Endothelial cell of umbilical vein (primary cell): ENCODE results near the gene FHOD1. TPM values are rescaled to one million over a fixed set of nuclear protein-coding genes. Genes with fewer than 3 reads are reported as not detected.

Source experiments
- BruUV-seq: library from RNA; stranded (reverse); fragments of 400-500 nt; replicated peaks from 2 replicates; lab custom pipeline; 2021; lab: Mats Ljungman, UMichigan
- CTCF ChIA-PET: fragments of 300-600, 350-600 bp; sonication (Branson Sonifier 250); formaldehyde crosslinking; loops from one replicate; lab custom pipeline; 2021; ENCODE audit warnings: antibody characterized with exemption, inconsistent platforms; lab: Charles Lee
- POLR2A ChIA-PET: fragments of 300-600, 350-600 bp; sonication (Branson Sonifier 250); formaldehyde crosslinking; loops from one replicate; lab custom pipeline; 2021; ENCODE audit warnings: antibody characterized with exemption, inconsistent platforms; lab: Charles Lee
- DNase-seq: peaks from one replicate; pipeline ENCODE4 v3.0.0-alpha.2; 2011; ENCODE audit warnings: low read depth, low spot score
- FAIRE-seq: peaks from 2 replicates; lab custom pipeline; 2011; peaks lifted over from hg19 to GRCh38; lab: Jason Lieb, UNC
- H2AFZ ChIP-seq: 2 replicates; pipeline ENCODE4 v1.6.0; 2012; ENCODE audit warnings: low read depth, low read length, control low read depth, inconsistent platforms
- H3K27ac ChIP-seq: 2 replicates; pipeline ENCODE4 v1.5.1; 2011; ENCODE audit warnings: low read depth, mild to moderate bottlenecking, control low read depth, low read length, moderate library complexity; ENCODE audit not compliant: insufficient read depth
- H3K27me3 ChIP-seq, 2 experiments: 2 replicates each; pipeline versions ENCODE4 v1.6.0 to v1.6.1; 2011; ENCODE audit warnings: low read length in 2 of 2, mixed read lengths in 1 of 2; ENCODE audit not compliant: control insufficient read depth in 2 of 2, insufficient read depth in 2 of 2
- H3K36me3 ChIP-seq, 2 experiments: 2 replicates in 1 of 2; 3 replicates in 1 of 2; pipeline ENCODE4 v1.5.1; 2011; ENCODE audit warnings: low read length in 2 of 2, mild to moderate bottlenecking in 1 of 2, moderate library complexity in 1 of 2; ENCODE audit not compliant: control insufficient read depth in 2 of 2, insufficient read depth in 2 of 2; ENCODE audit errors: extremely low read depth in 1 of 2
- H3K4me1 ChIP-seq: 3 replicates; pipeline ENCODE4 v1.5.1; 2011; ENCODE audit warnings: mild to moderate bottlenecking, low read length; ENCODE audit not compliant: control insufficient read depth, insufficient read depth; ENCODE audit errors: extremely low read depth
- H3K4me2 ChIP-seq: 2 replicates; pipeline ENCODE4 v1.6.1; 2011; ENCODE audit warnings: low read length, control low read depth, mixed read lengths; ENCODE audit not compliant: insufficient read depth
- H3K4me3 ChIP-seq, 3 experiments: fragments of 200-600 bp in 1 of 3; sonication (generic), shearing (Covaris generic) in 1 of 3; replicated peaks in 1 of 3; 2 replicates each; pipeline ENCODE4 v1.5.1; 2011 to 2016; ENCODE audit warnings: control low read depth in 3 of 3, low read length in 3 of 3, mild to moderate bottlenecking in 2 of 3, inconsistent platforms in 1 of 3, low read depth in 1 of 3, moderate library complexity in 1 of 3; ENCODE audit not compliant: insufficient read depth in 1 of 3
- H3K79me2 ChIP-seq: 2 replicates; pipeline ENCODE4 v1.6.0; 2012; ENCODE audit warnings: low read length, inconsistent platforms; ENCODE audit not compliant: control insufficient read depth, insufficient read depth
- H3K9ac ChIP-seq: replicated peaks from 2 replicates; pipeline ENCODE3; 2011; ENCODE audit warnings: low read length, control low read depth; ENCODE audit not compliant: insufficient read depth; ENCODE audit errors: extremely low read depth
- H3K9me1 ChIP-seq: replicated peaks from 3 replicates; pipeline ENCODE4 v1.6.0; 2011; ENCODE audit warnings: mild to moderate bottlenecking, low read length; ENCODE audit not compliant: control insufficient read depth, insufficient read depth; ENCODE audit errors: extremely low read depth
- H3K9me3 ChIP-seq: replicated peaks from 2 replicates; pipeline ENCODE4 v1.5.1; 2012; ENCODE audit warnings: low read length, inconsistent platforms; ENCODE audit not compliant: control insufficient read depth, insufficient read depth
- H4K20me1 ChIP-seq: replicated peaks from 2 replicates; pipeline ENCODE3; 2011; ENCODE audit warnings: mild to moderate bottlenecking, low read length; ENCODE audit not compliant: control insufficient read depth, insufficient read depth; ENCODE audit errors: extremely low read depth
- EZH2 ChIP-seq: IDR thresholded peaks from 2 replicates; pipeline ENCODE4 v1.6.1; 2012; ENCODE audit warnings: borderline replicate concordance, low read depth, mild to moderate bottlenecking, moderate library complexity, low read length, inconsistent platforms; ENCODE audit not compliant: severe bottlenecking
- FOS ChIP-seq: IDR thresholded peaks from 2 replicates; pipeline ENCODE4 v1.6.1; 2011; ENCODE audit warnings: mild to moderate bottlenecking, low read length, moderate library complexity, borderline replicate concordance; ENCODE audit not compliant: insufficient read depth
- GATA2 ChIP-seq: IDR thresholded peaks from 2 replicates; pipeline ENCODE4 v1.7.0; 2011; ENCODE audit warnings: low read depth, mild to moderate bottlenecking, moderate library complexity, mixed read lengths, low read length; ENCODE audit not compliant: insufficient read length, insufficient read depth
- JUN ChIP-seq: IDR thresholded peaks from 2 replicates; pipeline ENCODE4 v1.6.1; 2011; ENCODE audit warnings: borderline replicate concordance, low read depth; ENCODE audit not compliant: insufficient read length, insufficient read depth
- MYC ChIP-seq: IDR thresholded peaks from one replicate; pipeline ENCODE4 v1.6.1; 2011; ENCODE audit warnings: mild to moderate bottlenecking, low read depth, low read length
- POLR2A ChIP-seq: IDR thresholded peaks from 2 replicates; pipeline ENCODE4 v1.6.1; 2012; ENCODE audit warnings: low read depth, mild to moderate bottlenecking, control low read depth, low read length
- POLR2AphosphoS5 ChIP-seq: IDR thresholded peaks from 2 replicates; pipeline ENCODE4 v1.6.1; 2012; ENCODE audit warnings: low read depth, mild to moderate bottlenecking, control low read depth, low read length, moderate library complexity; ENCODE audit not compliant: insufficient read depth
- dilution Hi-C: fragments of 300-500 bp; cut with MboI; formaldehyde crosslinking; loops from one replicate; pipeline ENCODE4 v1.15.0; 2019; ENCODE audit warnings: low sequenced_read_pairs; ENCODE audit not compliant: extremely low pct_ligation_motif_present
- intact Hi-C: fragments of 100-400 bp; cut with micrococcal nuclease; formaldehyde crosslinking; loops from one replicate; pipeline ENCODE4 v1.10.0; 2022
- polyA plus RNA-seq, 4 experiments: library from polyadenylated mRNA; depleted of rRNA in 3 of 4; stranded (reverse) in 3 of 4; unstranded in 1 of 4; fragments of >200 nt; gene quantifications; 2 replicates each; pipeline versions ENCODE4 v1.2.1 to v1.2.3, GENCODE V29; 2011 to 2012; ENCODE audit warnings: missing spikeins in 1 of 4
- total RNA-seq: library from RNA; stranded (reverse); gene quantifications from 2 replicates; pipeline ENCODE4 v1.2.3, GENCODE V29; 2021
- TF ChIP-seq, protein P1 (sequence below), 2 donors: IDR thresholded peaks; 1 replicate in 1 of 2; 2 replicates in 1 of 2; pipeline ENCODE4 v1.5.1; 2011; ENCODE audit warnings: low read length in 2 of 2, mild to moderate bottlenecking in 2 of 2, moderate library complexity in 2 of 2, control low read depth in 1 of 2, inconsistent platforms in 1 of 2, low read depth in 1 of 2; ENCODE audit not compliant: insufficient read depth in 1 of 2; ENCODE audit errors: extremely low read depth in 1 of 2
- TF ChIP-seq, protein P2 (sequence below): IDR thresholded peaks from 2 replicates; pipeline ENCODE4 v1.6.1; 2011; ENCODE audit not compliant: insufficient read depth, insufficient read length

FHOD1 gene
- total and polyA plus RNA-seq, 2 donors (not counting 3 experiments of a cell fraction or from before 2014, with no cell fraction given), result 63.6 to 124 TPM

DNA sequence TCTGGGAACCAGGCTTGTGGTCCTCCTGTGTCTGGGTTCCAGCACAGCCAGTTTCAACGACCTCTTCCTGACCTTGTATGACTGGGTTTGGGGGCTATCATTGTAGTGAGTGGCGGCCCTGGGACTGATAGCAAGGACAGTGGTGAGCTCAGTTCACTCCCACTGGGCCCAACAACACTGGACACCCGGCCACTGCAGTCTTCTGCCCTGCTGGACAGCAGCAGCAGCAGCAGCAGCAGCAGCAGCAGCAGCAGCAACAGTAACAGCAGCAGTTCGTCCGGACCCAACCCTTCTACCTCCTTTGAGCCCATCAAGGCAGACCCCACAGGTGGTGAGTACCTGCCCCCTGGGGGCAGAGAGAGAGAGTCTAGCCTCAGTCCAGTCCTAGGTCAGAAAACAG lies 51.6 kb downstream of the FHOD1 start:
- TF ChIP-seq JUN, result no peak
- TF ChIP-seq EZH2, result no peak
- TF ChIP-seq GATA2, result no peak
- TF ChIP-seq, protein P1, sequence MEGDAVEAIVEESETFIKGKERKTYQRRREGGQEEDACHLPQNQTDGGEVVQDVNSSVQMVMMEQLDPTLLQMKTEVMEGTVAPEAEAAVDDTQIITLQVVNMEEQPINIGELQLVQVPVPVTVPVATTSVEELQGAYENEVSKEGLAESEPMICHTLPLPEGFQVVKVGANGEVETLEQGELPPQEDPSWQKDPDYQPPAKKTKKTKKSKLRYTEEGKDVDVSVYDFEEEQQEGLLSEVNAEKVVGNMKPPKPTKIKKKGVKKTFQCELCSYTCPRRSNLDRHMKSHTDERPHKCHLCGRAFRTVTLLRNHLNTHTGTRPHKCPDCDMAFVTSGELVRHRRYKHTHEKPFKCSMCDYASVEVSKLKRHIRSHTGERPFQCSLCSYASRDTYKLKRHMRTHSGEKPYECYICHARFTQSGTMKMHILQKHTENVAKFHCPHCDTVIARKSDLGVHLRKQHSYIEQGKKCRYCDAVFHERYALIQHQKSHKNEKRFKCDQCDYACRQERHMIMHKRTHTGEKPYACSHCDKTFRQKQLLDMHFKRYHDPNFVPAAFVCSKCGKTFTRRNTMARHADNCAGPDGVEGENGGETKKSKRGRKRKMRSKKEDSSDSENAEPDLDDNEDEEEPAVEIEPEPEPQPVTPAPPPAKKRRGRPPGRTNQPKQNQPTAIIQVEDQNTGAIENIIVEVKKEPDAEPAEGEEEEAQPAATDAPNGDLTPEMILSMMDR (IDR thresholded peaks at IDR 0.05; ENCODE audit: extremely low read depth in 1 of 2, insufficient read depth in 1 of 2, low read depth in 1 of 2, low read length in 2 of 2), result no peak
- no peak for TF ChIP-seq POLR2A
- TF ChIP-seq POLR2AphosphoS5, result no peak
- no peak for TF ChIP-seq MYC
- TF ChIP-seq FOS, result no peak
- TF ChIP-seq, protein P2, sequence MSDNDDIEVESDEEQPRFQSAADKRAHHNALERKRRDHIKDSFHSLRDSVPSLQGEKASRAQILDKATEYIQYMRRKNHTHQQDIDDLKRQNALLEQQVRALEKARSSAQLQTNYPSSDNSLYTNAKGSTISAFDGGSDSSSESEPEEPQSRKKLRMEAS, result no peak
- H3K79me2 ChIP-seq, result peaks cover 46% of the 10 kb centered on the region
- H3K9me1 ChIP-seq, result no peaks in the 10 kb centered on the region
- intact Hi-C loops (loop anchor here (10.0 kb wide), 1 partner anchor 199 kb away; the partner anchor contains the start of gene TPPP3), dilution Hi-C loops (no loop called here)
- ChIA-PET POLR2A (no interaction called here), CTCF (no interaction called here)
- peaks cover 19 to 43% of the 10 kb centered on the region in 2 experiments for H3K36me3 ChIP-seq
- H3K27me3 ChIP-seq, result no peaks in the 10 kb centered on the region
- H2AFZ ChIP-seq, result no peak overlapping the region
- no peaks in the 10 kb centered on the region for H3K9me3 ChIP-seq
- H4K20me1 ChIP-seq, result no peaks in the 10 kb centered on the region
- H3K4me3 ChIP-seq, result no peak overlapping the region
- H3K27ac ChIP-seq, result no peak overlapping the region
- FAIRE-seq (no peak), DNase-seq (no peak)
- H3K4me1 ChIP-seq, result peaks cover 29% of the 10 kb centered on the region
- no peak overlapping the region for H3K9ac ChIP-seq
- no TSS peak for BruUV-seq
- H3K4me2 ChIP-seq, result no peak overlapping the region
